HG03097 (cell line): Measurements from ENCODE around the gene TMEM33.

Experiments used
- ATAC-seq: cut with Tn5 transposase; IDR thresholded peaks from one replicate; pipeline ENCODE4 v1.9.1; 2021; ENCODE audit not compliant: unreplicated experiment, low FRiP score

Gene TMEM33

GRCh38 chr4:41992967-41993857 lies 58.0 kb downstream of the TMEM33 start:
- ATAC-seq, result no peak

- ATAC-seq, result no peak
These were observed 59.3 kb downstream of the TMEM33 start for GRCh38 chr4:41994461-41994985.

- no peak for ATAC-seq
These were observed 62.8 kb downstream of the TMEM33 start for GRCh38 chr4:41998019-41998418.

- ATAC-seq, result no peak
These were observed 64.1 kb downstream of the TMEM33 start for GRCh38 chr4:41999321-41999720.

- no peak for ATAC-seq
These were observed 73.0 kb downstream of the TMEM33 start for GRCh38 chr4:42008011-42008786.
